ENCODE data around the gene DARS1.

The DARS1 gene

DNA sequence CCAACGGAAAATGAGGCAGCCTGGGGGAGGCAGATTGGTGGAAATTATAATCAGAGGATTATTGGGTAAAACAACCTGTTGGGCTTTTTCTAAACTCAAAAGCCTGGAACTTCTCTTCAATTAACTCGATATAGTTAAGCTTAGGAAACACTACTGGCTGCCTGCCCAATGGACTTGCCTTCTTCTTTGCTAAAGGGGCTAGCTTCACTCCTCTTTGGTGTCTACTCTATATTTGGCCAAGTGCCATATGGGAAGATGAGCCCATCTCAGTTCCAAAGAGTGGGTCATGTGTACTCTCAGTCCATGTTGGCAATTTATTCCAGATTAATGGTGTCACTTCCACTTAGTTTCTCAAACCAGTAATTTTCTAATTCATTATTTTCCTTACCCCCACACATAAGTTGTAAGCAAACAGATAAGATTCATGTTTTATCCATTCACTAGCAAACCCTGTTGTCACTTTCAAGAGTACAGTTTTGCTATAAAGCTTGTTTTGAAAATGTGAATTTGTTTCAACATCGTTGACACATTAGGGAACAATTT, 34.3 kb downstream of the DARS1 start:
- H3K4me3 ChIP-seq (ENCODE audit: low read depth, low read length): no peak overlapping the region
- DNase-seq (ENCODE audit: low read depth): no peak

DNA sequence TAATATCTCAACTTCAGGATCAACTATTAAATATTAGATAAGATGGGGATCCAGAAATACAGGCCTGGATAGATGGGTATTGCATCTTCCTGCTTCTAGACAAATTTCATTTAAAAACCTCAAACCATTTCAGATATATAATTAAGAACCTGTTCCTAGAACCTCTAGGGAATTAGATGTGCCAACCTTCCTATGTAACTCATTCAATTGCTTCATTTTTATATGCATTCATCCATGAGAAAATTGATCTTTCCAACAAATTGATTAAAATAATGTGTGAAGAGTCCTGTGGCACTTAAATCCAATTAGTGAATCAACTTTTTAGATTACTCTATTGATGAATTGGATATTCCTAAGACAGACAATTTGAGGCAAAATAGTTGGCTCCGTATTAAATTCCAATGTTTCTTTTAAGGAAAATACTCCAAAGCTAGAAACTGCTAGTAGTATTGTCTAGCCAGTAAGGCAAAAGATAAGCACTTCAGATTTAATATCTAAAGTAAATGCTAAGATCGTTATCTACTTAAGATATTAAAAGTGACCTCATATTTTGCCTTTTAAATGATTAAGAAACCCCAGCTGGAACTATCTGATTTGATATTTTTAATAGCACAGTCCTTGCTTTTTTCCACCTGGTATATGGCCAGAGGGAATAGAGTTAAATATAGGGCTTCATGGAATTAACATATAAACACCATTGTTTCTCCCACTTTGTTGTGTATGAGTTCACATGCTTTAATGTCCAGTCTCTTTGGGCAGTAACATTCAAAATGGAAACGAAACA, 35.8 kb downstream of the DARS1 start:
- no peak for DNase-seq (ENCODE audit: low read depth)
- no peak overlapping the region for H3K4me3 ChIP-seq (ENCODE audit: low read depth, low read length)

DNA sequence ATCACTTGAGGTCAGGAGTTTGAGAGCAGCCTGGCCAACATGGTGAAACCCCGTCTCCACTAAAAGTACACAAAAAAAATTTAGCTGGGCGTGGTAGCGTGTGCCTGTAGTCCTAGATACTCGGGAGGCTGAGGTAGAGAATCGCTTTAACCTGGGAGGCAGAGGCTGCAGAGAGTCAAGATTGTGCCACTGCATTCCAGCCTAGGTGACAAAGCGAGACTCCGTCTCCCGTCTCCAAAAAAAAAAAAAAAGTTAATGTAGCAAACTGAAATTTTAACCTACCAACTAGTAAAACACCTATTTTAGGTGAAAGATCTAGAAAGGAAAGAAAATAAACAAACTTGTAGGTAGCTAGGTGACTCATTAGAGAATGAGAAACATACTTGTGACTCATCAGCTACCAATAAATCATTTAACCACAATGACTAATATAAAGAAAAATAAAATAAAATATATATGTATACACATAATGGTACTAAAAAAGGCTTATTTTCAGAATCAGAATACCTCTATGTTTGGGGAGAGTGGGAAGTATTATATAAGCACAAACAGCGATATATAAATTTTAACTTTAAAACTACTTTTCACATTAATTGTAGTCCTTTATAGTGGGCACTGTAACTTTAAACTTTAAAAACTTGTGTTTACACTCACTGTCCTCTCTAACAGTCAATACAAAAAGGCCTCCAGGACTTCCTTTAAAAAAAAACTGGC, 36.6 kb downstream of the DARS1 start:
- no peak for DNase-seq (ENCODE audit: low read depth)
- H3K4me3 ChIP-seq (ENCODE audit: low read depth, low read length): no peak overlapping the region

DNA sequence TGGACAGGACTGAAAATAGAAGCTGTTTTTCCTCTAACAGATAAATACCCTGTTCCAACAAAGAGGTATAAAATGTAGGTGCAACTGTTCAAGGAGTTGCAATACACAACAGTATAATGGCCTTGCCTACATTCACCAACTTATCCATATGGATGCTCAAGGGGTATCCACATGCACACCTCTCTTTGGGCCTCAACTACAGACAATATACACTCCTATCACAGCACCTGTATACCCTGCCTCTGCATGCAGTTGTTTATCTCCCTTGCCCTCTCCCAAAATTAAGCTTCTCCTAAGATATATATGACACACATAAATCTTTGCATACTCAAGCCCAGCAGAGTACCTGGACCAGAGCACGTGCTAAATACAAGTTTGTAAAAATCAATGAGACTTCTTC, 37.3 kb downstream of the DARS1 start:
- no peak overlapping the region for H3K4me3 ChIP-seq (ENCODE audit: low read depth, low read length)
- DNase-seq (ENCODE audit: low read depth): no peak

DNA sequence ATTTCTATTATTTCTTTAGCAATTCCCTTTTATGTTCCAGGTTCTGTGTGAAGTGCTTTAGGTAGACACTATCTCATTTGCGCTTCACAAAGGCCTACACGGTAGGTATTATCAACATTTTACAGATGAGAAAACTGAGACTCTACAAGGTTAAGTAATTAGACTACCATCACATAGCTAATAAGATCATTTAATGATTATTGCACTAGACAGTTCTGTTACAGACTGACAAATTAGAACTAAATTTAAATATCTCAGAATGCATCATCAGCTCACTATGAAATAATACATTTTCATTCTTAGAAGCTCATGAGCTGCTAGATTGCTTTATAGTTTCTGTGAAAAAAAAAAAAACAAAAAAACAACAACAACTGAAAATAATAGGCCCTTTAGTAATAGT, 37.9 kb downstream of the DARS1 start:
- no peak for DNase-seq (ENCODE audit: low read depth)

DNA sequence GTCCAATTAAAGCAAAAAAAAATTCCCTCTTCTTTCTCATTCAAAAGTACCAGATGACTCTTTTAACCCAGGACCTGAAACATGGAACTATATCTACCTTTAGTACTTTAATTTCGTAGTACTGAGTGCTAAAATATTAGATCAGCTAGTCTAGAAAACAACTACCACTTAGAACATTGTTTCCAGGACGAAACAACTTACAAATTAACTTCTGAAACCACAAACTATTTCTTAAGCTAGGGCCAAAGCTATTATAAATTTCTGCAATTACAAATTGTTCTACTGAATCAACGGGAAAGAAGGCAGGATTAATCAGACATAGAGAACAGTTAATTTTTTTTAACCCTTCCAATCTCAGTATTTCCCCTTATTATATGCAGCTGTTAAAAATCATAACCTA, 39.9 kb downstream of the DARS1 start:
- H3K4me3 ChIP-seq (ENCODE audit: low read depth, low read length): no peak overlapping the region
- DNase-seq (ENCODE audit: low read depth): no peak

More for the DNA sequence above, 37.9 kb downstream of the DARS1 start:
- no peak overlapping the region for H3K4me3 ChIP-seq (ENCODE audit: low read depth, low read length)

DNA sequence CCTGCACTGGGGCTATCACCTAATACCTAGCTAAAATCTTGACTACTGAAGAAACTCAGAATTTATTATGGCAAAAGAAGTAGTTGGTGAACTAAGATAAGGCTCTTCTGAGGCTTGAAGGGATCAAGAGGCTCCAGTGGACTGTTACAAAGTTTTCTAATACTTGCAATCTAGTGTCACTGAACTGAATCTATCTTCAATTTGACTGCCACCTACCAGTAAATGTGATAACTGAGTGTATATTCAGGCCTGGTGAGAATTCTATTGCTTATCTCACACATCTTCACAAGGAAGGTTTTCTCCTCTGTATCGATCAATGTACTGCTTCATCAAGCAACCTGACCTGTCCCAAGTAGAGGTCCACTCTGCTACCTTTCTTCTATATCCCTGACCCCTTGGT, 40.8 kb downstream of the DARS1 start:
- H3K4me3 ChIP-seq (ENCODE audit: low read depth, low read length): no peak overlapping the region
- no peak for DNase-seq (ENCODE audit: low read depth)

DNA sequence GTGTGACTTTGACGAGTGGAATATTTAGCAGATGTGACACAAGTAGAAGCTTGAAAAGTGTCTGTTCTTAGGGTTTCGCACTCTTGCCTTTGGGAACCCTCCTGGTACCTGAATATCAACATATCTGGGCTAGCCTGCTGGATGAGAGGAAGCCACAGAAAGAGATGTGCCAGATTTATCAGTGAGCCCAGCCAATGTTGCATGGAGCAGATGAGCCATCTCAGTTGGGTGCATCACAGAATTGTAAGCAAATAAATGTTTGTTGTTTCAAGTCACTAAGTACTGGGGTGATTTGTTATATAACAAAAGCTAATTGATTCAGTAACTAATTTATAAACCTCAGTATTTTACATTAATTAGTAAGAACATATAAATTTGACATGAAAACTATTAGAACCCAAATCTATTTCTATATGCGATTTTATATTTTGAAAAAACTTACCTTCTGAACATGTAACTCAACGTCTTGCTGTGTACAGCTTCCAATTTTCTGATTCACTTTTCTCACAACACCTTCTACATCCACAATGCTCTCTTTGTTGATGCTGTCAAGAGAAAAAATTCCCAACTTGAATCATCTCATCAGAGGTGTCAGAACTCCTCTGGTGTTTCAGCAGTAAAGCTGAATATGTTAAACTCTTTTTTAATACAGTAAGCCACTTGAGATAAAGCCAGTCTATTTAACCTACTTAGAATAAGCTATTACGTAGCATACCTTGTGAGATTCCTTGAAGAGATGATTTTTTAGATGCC, 42.3 kb downstream of the DARS1 start:
- no peak overlapping the region for H3K4me3 ChIP-seq (ENCODE audit: low read depth, low read length)
- no peak for DNase-seq (ENCODE audit: low read depth)

DNA sequence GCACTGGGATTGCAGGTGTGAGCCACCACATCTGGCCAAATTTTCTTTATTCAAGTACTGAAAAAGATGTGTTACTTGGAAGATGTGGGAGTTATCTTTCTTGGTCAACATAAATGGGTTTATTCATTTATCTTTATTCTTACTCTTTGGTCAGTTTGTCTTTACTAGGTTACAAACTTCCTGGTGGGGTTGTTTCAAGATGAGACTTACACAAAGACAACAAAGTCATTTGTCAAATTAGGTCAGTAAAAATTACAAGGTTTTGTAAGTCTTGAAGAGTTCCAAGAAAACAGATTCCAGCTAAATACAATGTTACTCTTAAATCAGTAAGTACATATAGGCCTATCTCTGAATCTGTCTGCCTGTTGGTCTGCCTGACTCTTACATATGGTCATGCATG, 48.9 kb downstream of the DARS1 start:
- no peak overlapping the region for H3K4me3 ChIP-seq (ENCODE audit: low read depth, low read length)
- DNase-seq (ENCODE audit: low read depth): no peak

DNA sequence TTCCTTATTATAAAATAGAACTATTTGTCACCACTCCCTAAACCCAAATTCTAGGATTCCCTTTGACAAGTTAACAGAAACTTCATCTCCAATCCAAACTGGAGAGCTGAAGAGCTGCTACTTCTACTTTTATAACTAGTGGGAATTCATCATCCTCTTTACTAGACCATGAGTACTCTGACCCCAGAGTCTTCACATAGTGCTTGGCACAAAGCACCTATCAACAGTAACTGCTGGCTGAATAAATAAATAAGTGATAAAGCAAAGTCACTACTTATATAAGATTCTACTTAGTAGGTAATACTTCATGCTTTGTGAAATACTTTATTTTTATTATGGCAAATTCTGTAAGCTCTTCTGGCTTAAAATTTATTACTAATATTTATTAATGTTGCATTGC, 49.5 kb downstream of the DARS1 start:
- DNase-seq (ENCODE audit: low read depth): no peak
- no peak overlapping the region for H3K4me3 ChIP-seq (ENCODE audit: low read depth, low read length)

DNA sequence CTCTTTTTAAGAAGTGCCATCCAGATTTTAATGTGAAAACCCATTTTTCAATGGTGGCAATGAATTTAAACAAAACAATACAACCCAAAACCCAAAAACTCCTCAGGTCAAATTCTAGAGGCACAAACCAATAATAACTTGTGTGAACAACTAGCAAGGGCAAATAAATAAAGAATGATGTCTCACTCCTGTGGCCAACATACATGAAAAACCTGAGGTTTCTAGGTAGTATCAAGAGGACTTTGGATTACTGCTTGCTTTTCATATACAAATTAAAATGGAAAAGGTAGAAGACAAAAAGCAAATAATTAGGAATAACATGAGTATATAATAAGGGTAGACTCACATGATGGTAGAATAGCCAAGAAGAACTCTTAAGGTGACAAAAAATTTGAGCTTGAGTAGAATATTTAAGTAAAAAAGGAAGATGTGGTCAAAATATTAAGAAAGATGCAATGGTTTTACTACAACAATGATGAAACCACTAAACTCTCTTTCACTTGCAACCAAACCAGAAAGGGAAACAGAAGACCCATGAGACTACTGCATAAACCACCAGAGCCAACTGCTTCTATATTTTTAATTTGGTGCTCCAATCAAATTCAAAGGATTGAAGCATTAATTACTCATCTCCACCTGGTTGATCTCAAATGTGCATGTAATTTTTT, 53.5 kb downstream of the DARS1 start:
- H3K4me3 ChIP-seq (ENCODE audit: low read depth, low read length): no peak overlapping the region
- DNase-seq (ENCODE audit: low read depth): no peak

DNA sequence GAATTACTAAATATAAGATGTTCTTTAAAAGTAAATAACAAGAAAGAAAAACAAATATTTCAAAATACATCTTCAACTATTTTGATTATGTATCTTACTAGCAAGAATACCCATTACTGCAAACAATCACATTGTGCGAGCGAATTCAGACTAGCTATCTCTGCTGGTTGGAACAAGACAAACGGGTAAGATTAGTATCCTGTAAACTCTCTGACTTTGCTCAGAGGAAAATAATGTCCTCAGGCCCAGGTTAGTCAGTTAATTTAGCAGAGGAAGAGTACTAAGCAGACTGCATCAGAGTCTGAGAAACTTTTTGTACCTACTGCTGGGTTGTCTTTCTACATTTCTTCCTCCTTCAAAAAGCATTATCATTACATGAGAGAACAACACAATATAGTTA, 58.8 kb downstream of the DARS1 start:
- DNase-seq (ENCODE audit: low read depth): no peak
- no peak overlapping the region for H3K4me3 ChIP-seq (ENCODE audit: low read depth, low read length)

DNA sequence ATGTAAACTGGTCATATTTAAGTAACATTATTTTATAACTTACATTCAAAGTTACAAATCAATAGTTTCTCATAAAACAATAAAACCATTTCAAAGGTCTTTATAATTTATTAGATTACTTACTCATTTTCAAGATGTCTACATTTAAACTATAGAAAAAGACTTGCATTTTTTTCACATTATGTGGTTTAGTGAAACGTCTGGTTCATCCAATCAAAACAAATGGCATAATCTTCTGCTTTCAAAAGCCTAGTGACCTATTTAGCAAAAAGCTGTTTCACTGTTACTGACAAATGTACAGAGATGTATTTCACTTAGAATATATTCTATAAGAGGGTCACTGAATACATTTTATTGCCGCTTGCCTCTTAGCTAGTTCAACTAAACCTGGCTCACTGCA, 59.9 kb downstream of the DARS1 start:
- DNase-seq (ENCODE audit: low read depth): no peak
- H3K4me3 ChIP-seq (ENCODE audit: low read depth, low read length): no peak overlapping the region

DNA sequence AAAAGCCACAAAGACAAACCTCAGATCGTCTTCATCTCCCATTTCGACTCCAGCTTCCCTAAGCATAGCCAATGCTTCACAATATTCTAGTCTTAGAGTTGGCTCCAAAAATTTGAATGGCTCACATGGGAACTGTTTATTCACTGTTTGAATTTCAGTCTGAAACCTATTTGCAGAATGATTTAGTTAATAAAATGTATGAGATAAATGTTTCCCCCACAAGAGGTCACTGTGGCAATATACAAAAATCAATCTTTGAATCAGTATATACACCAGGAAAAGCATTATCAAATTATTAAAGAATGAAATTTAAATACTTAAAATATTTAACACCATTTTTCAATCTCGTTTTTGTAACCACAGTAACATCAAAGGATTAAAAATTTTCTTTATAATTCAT, 69.2 kb downstream of the DARS1 start:
- DNase-seq (ENCODE audit: low read depth): no peak
- H3K4me3 ChIP-seq (ENCODE audit: low read depth, low read length): no peak overlapping the region

DNA sequence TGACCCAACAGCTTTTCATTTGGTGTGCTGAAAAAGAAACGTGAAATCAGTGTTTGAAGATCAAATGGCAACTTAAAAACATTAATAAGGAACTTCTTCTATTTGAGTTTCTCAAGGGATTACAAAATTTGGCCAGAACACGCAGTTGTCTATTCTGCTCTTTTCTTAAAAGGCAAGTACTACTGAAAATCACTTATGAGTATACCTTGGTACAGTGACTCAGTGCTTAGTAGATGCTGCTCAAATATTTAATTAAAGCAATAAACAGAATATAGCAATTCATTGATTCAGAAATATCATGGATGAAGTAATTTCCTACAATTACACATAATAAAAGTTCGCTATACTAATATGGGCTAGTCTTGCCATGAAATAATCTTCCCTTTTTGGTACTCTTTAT, 70.9 kb downstream of the DARS1 start:
- no peak for DNase-seq (ENCODE audit: low read depth)
- no peak overlapping the region for H3K4me3 ChIP-seq (ENCODE audit: low read depth, low read length)

DNA sequence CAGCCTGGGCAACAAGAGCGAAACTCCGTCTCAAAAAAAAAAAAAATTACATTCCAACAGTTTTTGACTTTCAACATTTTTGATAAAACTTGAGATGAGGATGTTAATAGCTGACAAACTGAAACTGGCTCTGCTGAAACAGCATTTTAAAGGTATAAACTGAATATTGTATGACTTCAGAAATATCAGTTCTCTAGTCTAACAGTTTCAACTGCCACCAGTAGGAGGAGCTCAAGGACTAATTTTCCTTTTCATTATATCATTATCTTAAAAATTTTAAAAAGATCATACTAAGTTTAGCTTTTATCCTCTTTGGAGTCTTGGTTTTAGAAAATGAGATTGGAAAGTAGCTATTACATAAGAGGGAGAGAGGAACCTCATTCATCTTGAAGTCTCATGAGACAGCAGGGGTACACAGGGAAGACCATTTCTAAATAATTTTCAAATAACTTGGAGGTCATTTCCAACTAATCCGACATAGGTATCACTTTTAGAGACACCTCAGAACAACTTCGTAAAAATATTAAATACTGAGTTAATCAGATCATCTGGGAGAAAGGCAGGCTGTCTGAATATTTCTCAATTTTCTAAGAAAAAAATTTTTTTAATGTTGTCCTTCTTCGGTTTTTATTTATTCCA, 71.6 kb downstream of the DARS1 start:
- no peak overlapping the region for H3K4me3 ChIP-seq (ENCODE audit: low read depth, low read length)
- no peak for DNase-seq (ENCODE audit: low read depth)

DNA sequence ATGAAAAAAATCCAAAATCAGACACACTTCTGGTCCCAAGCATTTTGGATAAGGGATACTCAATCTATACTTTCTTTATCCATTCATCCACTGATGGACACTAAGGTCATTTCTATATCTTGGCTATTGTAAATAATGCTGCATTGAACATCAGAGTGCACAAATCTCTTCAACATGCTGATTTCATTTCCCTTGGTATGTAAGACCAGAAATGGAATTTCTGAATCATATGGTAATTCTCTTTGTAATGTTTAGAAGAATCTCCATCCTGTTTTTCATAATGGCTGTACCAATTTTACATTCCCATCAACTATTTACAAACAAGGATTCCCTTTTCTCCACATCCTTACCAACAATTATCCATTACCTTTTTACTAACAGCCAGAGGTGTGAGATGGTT, 75.5 kb downstream of the DARS1 start:
- H3K4me3 ChIP-seq (ENCODE audit: low read depth, low read length): no peak overlapping the region
- no peak for DNase-seq (ENCODE audit: low read depth)

DNA sequence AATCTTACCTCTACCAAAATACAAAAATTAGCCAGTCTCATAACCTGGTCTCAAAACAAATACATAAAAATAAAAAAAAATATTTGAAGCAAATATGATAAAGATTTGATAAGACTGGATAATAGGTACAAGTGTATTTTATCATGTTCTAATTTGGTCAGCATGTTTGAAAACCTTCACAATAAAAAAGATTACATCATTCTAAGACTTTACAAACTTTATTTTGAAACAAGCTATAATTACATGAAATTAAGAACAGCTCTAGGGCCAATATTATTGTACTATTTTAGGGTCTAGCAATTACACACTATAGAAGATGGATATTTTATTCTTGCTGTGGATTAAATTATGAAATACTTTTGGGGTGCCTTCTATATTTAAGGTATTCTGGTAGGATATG, 79.7 kb downstream of the DARS1 start:
- no peak for DNase-seq (ENCODE audit: low read depth)
- no peak overlapping the region for H3K4me3 ChIP-seq (ENCODE audit: low read depth, low read length)

DNA sequence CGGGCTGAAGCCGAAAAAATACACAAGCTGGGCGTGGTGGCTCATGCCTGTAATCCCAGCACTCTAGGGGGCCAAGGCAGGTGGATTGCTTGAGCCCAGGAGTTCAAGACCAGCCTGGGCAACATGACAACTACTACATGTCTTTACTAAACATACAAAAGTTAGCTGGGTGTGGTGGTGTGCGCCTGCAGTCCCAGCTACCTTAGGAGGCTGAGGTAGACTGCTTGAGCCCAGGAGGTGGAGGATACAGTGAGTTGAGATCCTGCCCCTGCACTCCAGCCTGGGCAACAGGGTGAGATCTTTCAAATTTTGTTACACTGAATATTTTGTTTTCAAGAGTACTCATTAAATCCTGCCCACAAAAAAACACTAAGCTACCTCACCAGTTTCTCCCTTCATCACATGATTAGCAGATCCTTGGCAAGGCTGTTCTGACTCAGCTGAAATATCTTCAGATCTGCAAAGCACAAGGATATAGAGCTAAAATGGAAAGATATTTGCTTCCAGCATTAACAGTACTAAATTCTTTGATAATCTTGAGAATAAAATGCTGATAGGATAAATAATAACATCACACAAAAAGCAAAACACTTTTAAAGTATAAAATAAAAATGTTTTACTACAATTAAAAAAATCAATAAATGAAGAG, 81.0 kb downstream of the DARS1 start:
- H3K4me3 ChIP-seq (ENCODE audit: low read depth, low read length): no peak overlapping the region
- DNase-seq (ENCODE audit: low read depth): no peak

Data from skeletal muscle cell (primary cell).